Measurements from ENCODE around the gene RPS3.
"Not testable (repeated sequence)": the region's sequence is repeated elsewhere in the genome, so short reads cannot be mapped to it uniquely, and the experiment has no call there.

The RPS3 gene

GRCh38 chr11:75399344-75400145 is at the start of gene RPS3:
RPS3 (plus strand) TSS chr11:75399518; CDS start chr11:75399548, 30 bp downstream.
- peak; percentile 94 for DNase-seq

GRCh38 chr11:75349521-75350116 is 49.7 kb upstream of the RPS3 start:
- no peak for DNase-seq

DNA sequence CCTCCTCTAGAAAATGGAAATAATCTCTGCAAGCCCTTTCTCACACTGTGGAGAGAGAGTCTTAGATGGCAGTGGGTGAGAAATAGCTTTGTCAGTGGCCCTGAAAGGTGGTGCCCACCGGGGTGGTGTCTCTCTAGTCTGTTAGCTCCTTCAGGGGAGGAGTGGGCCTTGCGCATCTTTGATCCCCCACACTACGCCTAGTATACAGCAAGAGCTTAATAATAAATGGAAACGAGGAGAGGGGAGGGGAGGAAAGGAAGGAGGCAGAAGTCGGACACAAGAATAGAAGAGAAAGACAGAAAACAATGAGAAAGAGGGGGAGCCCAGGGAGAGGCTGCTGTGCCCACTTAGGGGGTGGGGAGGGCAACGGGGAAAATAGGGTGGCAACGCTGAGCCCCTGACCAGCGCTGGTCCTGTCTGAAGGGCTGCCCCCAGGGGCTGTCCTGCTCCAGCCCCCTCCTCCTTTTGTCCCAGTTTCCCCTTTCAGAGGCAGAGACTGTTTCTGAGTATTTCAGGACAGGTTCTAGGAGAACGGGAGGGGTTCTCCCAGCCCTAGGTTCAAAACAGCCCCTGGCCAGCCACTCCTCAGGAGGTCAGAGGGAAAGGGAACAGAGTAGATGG is 49.1 kb upstream of the RPS3 start:
- DNase-seq = no peak

DNA sequence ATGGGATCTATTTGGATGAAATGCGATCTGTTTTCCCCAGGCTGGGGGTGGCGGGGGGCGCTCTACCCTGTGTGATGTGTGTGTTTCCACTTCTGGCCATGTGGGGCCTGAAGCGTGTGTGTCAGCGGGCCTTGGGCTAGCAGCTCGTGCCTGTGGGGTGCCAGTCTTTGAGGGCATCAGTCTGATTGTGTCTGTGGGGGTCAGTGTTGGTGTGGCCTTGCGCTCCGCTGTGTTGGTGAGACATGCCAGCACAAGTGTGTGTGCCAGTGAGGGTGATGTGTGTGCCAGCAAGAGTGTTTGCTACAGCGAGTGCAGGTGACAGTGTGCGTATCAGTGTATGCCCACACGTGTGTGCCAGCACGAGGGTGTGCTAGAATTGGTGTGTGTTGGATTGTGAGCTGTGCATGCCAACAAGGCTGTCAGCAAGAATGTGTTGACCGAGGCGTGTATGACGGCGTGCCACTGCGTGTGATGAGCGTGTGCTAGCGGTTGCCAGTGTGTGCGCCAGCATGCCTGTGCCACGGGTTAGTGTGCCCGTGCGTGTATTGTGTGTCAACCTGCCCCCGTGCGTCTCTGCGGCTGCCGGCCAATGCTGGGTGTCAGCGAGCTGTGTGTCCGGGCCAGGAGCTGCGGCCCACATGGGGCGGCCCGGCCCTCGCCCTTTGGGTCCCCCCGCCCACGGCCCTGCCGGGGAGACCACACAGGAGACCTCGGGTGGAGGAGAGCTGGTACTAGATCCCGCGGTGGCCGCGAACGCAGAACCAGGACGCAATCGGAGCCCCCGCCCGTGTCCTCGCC is 48.4 kb upstream of the RPS3 start:
- no peak for DNase-seq

- peak; percentile 41 for DNase-seq
These were observed 47.9 kb upstream of the RPS3 start, which contains the start of gene ARRB1 for GRCh38 chr11:75351541-75351790. ARRB1 (minus strand) TSS chr11:75351661; CDS start chr11:75351607, 54 bp downstream.

GRCh38 chr11:75351791-75352587 is 47.3 kb upstream of the RPS3 start:
- no peak for DNase-seq

DNA sequence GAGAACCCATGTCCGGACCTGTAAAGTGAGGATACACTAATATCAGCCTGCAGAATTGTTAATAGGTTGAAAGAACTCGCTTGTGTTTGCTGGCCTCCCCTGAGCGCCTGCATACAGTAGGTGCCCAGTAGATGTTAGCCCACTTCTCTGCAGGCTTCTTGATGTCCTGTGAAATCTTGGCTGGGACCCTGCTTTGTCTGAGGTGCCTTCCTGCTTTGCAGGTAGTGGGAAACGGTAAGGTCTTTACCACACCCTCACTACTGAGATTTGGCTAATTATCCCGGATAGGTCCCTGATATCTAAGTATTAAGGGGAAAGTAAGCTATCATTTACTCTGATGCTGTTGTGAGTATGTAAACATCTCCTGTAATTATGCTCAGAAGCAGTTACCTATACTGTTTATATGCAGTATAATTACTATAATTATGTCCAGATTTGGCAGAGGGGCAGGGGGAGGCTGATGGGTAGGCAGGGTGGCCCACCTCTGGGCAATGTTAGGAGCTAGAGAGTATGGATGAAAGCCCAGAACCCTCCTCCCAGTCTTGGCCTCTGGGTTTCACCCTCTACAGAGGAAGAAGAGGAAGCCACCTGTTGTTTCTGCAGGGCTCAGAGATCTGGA is 46.6 kb upstream of the RPS3 start:
- no peak for DNase-seq

- no peak for DNase-seq
These were observed 44.3 kb upstream of the RPS3 start for GRCh38 chr11:75355051-75355450.

DNA sequence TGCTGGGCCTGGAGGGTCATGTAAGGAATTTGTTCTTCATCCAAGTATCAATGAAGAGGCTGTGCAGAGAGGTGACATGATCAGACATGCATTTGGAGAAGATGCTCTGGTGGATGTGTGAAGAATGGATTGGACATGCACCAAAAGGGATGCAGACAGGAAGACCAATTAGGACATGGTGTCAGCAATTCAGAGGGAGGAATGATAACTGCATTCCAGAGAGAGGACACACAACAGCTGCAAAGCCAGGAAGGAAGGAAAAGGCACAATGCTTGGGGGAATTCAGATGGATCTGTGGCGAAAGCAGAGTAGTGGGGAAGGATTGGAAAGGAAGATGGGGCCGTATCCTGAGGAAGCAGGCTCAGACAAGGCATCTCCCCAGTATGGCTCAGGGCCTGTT is 42.7 kb upstream of the RPS3 start:
- no peak for DNase-seq

DNA sequence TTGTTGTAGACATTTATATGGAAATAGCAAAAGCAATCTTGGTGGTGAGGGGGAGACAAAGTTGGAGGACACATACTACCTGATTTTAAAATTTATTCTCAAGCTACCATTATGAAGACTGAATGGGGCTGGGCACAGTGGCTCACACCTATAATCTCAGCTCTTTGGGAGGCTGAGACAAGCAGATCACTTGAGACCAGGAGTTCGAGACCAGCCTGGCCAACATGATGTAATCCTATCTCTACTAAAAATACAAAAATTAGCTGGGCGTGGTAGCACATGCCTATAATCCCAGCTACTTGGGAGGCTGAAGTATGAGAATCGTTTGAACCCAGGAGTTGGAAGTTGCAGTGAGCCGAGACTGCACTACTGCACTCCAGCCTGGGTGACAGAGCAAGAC is 37.0 kb upstream of the RPS3 start:
- DNase-seq = not testable (repeated sequence)

DNA sequence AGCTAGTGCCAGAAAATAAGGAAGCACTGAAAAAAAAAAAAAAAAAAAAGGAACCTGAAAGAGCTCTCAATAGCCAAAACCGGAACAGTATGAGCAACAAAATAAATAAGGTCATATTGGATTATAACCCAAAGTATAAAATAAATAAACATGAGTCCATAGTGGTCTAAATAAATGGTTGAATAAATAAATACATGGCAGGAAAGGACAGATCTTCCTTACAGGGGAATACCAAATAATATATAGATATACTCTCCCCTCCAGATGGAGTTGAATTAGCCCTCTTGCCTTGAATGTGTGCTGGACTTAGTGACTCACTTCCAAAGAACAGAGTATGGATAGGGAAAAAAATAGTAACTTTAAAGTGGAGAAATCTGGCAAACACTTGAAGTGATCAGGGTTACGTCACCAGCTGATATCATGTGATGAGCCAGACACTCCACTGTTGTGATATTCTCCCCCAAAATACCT is 33.6 kb upstream of the RPS3 start:
- no peak for DNase-seq

DNA sequence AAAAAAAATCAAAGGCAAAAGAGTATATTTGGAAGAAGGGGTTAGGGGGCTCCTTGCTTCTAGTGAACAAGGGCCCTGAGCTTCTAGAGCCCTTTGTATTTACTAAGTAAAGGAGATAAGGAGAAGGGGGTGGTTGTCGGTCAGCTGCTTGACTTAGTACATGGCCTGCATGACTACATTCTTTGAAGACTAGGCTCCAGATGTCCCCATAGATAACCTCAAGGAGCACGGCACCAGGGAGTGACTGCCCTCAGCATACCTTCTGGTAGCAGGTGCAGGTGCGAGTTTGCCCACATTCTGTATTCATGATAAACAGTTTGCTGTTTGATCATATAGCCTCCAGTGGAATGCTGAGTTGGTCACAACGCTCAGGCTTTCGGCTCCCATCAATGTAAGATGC is 32.5 kb upstream of the RPS3 start:
- DNase-seq = not testable (repeated sequence)

DNA sequence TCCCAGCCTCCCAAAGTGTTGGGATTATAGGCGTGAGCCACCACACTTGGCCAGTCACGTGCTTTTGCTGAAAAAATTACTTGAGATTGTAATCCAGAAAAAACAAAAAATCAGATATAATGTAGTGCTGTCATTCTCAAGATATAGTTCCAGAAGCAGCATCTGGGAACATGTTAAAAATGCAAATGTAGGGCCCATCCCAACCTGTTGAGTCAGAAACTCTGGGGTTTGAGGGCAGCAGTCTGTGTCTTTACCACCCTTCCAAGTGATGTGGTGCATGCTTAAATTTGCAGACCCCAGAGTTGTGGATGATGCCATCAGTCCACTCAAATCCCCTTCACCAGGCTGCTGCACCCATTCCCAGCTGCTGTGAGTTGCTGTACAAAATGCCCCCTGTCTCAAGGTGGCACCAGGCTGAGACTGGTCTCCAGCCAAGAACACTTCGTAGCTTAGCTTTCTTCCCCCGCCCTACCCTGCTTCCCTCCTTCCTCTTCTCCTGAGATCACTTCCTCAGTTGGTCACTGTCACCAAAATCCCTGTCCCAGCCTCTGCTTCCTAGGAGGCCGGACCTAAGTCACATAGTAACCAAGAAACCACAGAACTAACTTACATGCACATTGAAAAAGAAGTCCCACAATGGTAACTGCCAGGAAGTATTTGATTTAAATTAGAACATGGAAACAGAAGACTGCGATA is 29.6 kb upstream of the RPS3 start:
- no peak for DNase-seq

GRCh38 chr11:75371949-75372876 is 27.1 kb upstream of the RPS3 start:
- peak; percentile 43 for DNase-seq

GRCh38 chr11:75373201-75373600 is 26.1 kb upstream of the RPS3 start:
- DNase-seq = no peak

DNA sequence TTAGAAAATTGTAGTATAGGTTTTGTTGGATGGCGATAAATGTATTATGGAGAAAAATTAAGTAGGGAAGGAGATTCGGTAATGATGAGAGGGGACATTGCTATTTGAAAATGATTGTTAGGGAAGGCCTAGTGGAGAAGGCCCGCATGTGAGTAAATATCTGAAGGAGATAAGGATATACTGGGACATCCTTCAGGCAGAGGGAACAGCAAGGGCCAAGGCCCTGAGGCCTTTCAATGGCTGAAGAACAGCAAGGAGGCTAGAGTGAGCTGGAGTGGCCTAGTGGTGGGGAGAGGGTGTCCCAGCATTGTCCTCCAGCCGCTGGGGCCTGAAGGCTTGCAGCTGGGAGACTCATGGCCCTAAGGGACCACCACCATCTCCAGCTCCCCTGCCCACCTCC is 24.7 kb upstream of the RPS3 start:
- DNase-seq = no peak

DNA sequence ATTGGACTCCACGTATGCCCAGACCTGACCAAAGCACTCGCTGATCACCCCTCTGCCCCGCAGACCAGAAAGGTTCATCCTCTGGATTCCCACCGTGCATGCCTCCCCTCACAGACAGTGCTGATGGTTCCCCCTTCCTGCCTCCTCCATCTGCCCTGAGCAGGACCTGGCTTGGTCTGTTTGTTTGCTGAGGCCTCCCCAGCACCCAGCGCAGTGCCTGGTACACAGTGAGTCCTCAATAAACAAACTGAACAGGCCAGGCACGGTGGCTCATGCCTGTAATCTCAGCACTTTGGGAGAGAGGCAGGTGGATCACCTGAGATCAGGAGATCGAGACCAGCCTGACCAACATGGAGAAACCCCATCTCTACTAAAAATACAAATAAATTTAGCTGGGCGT is 23.7 kb upstream of the RPS3 start:
- DNase-seq = no peak

DNA sequence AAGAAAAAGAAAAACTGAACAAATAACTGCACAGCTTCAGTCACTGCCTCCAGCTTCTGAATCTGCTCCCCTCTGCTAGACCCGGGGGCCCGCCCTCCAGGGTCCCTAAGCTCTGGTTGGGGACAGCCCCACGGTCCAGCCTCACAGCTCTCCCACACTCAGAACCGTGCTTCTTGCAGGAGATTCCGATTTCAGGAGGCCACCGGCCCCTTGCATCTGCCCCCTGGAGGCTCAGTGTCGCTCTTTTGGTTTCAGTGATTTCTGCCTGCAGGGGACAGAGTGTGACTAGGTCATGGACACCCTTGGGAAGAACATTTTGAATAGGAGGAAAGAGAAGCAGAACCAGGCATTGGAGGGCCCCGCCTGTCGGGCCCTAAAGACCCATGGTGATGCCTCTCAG is 23.1 kb upstream of the RPS3 start:
- DNase-seq = no peak

DNA sequence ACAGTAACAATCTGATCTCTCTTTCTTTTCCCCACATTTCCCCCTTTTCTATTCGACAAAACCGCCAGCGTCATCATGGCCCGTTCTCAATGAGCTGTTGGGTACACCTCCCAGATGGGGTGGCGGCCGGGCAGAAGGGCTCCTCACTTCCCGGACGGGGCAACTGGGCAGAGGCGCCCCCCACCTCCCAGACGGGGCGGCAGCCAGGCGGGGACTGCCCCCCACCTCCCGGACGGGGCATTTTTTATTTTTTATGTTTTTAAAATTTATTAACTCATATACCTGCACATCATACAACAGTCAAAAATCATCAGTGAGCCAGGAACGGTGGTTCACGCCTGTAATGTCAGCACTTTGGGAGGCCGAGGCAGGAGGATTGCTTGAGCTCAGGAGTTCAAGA is 20.5 kb upstream of the RPS3 start:
- not testable (repeated sequence) for DNase-seq

- DNase-seq = no peak
These were observed 19.1 kb upstream of the RPS3 start for GRCh38 chr11:75380245-75380644.

Measured in NCI-H345 (cell line).